Ectodermal cell (in vitro differentiated cells): ENCODE results near the gene OPALIN.
A peak's percentile ranks its signal among the peaks of the same experiment; 100 is the strongest.

Experiments used
- H3K27ac ChIP-seq: 2 replicates; pipeline ENCODE4 v1.7.0; 2013; ENCODE audit warnings: mild to moderate bottlenecking, low read depth, low read length; ENCODE audit not compliant: insufficient read depth, poor library complexity, severe bottlenecking
- H3K27me3 ChIP-seq: 2 replicates; pipeline ENCODE4 v1.7.0; 2013; ENCODE audit warnings: mild to moderate bottlenecking, low read length; ENCODE audit not compliant: insufficient read depth, control insufficient read depth, poor library complexity, severe bottlenecking
- H3K36me3 ChIP-seq: one replicate; pipeline ENCODE4 v1.7.0; 2013; ENCODE audit warnings: low read length; ENCODE audit not compliant: control insufficient read depth, insufficient read depth
- H3K4me1 ChIP-seq: one replicate; pipeline ENCODE4 v1.7.0; 2013; ENCODE audit warnings: low read length; ENCODE audit not compliant: control insufficient read depth, insufficient read depth
- H3K4me3 ChIP-seq: 2 replicates; pipeline ENCODE4 v1.7.0; 2013; ENCODE audit warnings: low read depth, low read length, control low read depth; ENCODE audit not compliant: insufficient read depth
- H3K9me3 ChIP-seq: 2 replicates; pipeline ENCODE4 v1.7.0; 2013; ENCODE audit warnings: mild to moderate bottlenecking, low read length, moderate library complexity; ENCODE audit not compliant: control insufficient read depth
- WGBS, 2 experiments: methylation state at CpG; one replicate each; pipeline ENCODE4 v1.1.7; 2013; ENCODE audit warnings: missing lambda C conversion rate in 2 of 2; 5-methylcytosine and 5-hydroxymethylcytosine counted together

OPALIN gene

DNA sequence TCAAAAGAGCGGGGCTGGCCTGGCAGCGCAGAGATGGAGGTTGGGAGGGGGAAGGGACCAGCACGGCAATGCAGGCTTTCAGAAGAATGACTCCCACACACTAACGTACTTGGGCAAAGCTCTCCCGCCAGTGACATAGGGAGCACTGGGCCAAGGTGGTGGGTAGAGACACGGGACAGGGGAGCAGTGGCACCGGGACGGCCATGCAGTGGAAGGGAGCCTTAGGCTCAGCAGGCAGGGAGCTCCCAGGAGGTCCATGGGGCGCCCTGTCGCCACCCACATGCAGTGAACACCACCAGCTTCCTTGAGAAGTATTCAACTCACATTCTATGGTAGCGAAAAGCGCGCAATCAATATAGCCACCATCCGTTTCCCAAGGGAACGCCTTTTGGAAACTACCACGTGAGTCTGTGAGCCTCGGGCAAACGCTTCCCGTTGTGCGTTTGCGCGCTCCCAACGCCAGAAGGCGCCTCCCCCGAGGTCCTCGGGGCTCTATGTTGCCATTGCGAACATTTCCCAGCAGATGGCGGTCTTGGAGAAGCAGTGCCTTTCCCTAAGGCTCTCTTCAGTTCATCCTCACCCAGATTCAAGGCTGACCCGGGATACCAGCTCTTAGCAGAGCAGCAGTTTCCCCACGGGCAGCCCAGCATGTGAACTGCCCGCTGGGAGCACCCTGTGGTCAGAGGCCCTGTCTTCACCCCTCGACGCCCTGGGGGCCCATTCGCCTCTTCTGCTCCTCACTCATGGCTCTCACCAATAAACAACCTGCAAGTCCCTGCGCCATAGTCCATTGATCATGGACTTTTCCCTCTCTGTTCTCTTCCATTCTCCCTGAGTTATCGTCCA, 16.4 kb upstream of the OPALIN start:
- Histone ChIP-seq H3K9me3 (no peaks in the 10 kb centered on the region), H3K36me3 (no peaks in the 10 kb centered on the region), H3K4me1 (peaks cover 12% of the 10 kb centered on the region), H3K27me3 (peaks cover 7% of the 10 kb centered on the region), H3K27ac (no peak overlapping the region), H3K4me3 (peak overlapping the region; percentile 31)
- 19% methylated on average over 36 of the region's 36 CpGs for WGBS, 2 experiments

DNA sequence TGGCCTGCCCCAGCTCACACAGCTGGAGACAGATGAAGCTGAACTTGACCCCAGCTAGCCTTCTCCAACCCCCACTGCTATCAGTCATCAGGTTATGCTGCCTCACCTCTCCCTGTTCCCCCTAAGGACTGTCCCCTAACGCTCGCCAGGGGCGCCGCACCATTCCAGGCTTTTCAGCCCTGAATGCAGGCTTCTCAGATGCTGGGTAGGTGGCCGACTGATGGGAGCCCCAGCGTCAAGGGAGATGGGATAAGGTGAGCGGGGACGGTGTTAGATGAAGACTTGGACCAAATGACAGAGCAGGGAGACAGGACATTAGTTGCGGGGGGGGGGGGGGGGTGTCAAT, 15.8 kb upstream of the OPALIN start:
- Histone ChIP-seq H3K4me3 (no peak overlapping the region), H3K27me3 (peaks cover 7% of the 10 kb centered on the region), H3K27ac (no peak overlapping the region), H3K4me1 (peaks cover 12% of the 10 kb centered on the region), H3K9me3 (no peaks in the 10 kb centered on the region), H3K36me3 (no peaks in the 10 kb centered on the region)
- 51 to 65% methylated on average over 9 of the region's 9 CpGs for WGBS, 2 experiments

DNA sequence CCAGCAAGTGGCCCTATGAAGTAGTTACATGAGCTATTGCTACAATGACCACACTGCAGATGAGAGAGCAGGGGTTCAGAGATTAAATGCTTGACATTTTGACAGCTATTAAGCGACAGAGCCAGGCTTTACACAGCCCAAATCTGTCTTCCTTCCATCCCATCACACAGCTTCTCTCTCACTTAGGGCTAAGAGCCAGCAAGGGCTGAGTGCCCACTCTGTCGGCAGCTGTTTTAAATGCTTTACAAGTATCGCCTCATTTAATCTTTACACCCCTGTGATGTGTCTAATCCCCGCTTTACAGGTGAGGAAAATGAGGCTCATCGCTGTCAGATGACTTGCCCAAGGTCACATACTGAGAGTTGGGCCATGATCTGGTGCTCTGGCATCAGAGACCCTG, 15.2 kb upstream of the OPALIN start:
- WGBS, 2 experiments, result 93 to 97% methylated on average over 5 of the region's 5 CpGs
- Histone ChIP-seq H3K27ac (no peak overlapping the region), H3K27me3 (peaks cover 7% of the 10 kb centered on the region), H3K4me1 (peaks cover 12% of the 10 kb centered on the region), H3K36me3 (no peaks in the 10 kb centered on the region), H3K9me3 (no peaks in the 10 kb centered on the region), H3K4me3 (no peak overlapping the region)

DNA sequence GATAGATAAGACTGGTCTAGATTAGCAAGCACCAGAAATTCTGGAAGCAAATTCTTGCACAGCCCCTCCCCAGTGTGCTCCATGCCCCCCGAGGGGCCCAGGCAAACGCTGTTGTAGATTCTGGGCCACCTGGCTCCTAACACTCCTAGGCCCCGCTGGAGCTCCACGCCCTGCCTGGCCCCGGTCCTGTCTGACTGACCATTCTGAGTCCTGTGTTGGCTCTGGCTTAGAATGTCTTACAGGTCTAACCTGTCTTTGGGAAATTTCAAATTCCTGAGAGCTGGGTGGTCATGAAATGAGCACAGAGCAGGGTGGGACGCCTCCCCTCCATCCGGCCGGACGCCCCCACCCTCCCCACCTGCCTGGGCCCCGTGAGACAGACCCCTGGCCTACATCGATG, 12.6 kb upstream of the OPALIN start:
- Histone ChIP-seq H3K27ac (no peak overlapping the region), H3K27me3 (peaks cover 7% of the 10 kb centered on the region)
- 86 to 88% methylated on average over 11 of the region's 11 CpGs for WGBS, 2 experiments

DNA sequence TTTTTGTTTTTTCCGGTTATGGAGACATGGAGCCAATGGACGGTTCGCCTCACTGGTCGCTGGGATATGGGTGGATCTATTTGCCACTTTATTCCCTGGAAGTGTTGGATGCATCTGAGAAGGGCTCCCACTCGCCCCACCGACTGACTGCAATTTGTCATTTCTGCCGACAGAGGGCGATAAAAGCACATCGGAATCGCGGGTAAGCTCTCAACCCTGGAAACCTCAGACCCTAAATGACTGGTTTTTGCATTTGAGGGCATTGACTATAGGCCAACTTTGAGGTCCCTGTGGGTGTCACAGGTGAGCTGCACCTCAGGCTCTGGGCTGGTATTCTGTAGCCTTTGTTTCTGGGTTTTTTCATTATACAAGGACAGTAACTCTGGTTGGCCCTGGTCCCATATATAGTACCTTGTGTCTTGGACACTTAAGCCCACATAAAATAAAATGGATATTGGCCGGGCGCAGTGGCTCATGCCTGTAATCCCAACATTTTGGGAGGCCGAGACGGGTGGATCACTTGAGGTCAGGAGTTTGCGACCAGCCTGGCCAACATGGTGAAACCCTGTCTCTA, 11.9 kb upstream of the OPALIN start:
- peaks cover 7% of the 10 kb centered on the region for H3K27me3 ChIP-seq
- peaks cover 6% of the 10 kb centered on the region for H3K4me1 ChIP-seq
- peak overlapping the region; percentile 36 for H3K27ac ChIP-seq
- H3K9me3 ChIP-seq, result no peaks in the 10 kb centered on the region
- H3K36me3 ChIP-seq, result no peaks in the 10 kb centered on the region
- 39 to 43% methylated on average over 16 of the region's 16 CpGs for WGBS, 2 experiments
- H3K4me3 ChIP-seq, result no peak overlapping the region

More for the DNA sequence above, 12.6 kb upstream of the OPALIN start:
- Histone ChIP-seq H3K4me1 (peaks cover 6% of the 10 kb centered on the region), H3K9me3 (no peaks in the 10 kb centered on the region), H3K4me3 (no peak overlapping the region), H3K36me3 (no peaks in the 10 kb centered on the region)

DNA sequence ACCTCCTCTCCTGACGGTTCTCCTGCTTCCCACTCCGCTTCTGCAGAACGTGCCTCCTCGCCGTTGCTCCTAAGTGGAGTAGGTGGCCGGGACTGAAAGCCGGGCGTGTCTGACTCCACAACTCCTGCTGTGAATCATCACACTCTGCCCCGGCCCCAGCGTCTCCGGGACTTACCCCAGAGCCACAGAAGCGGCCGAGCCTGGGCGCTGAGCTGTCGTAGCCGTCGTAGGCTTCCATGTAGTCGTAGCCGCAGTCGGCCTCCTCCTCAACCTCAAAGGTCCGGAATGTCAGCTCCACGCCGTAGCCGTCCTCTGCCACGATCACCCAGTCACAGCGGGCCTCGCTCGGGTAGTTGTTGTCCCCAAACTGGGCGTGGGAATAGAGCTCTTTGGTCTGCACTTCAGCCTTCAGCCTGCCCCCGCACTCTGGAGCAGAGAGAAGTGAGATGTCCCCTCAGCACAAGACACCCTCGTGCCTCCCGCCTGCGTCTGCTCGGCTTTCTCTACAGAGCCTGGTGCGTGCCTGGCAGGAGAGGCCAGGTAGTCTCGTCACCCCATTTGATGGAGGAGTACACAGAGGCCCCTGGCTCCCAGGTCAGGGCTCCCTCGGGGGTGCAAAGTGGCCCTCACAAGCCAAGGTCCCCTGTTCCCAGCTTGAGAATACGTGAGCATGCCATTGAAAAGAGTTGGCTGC, 11.2 kb upstream of the OPALIN start:
- Histone ChIP-seq H3K4me1 (peaks cover 6% of the 10 kb centered on the region), H3K27ac (peak overlapping the region; percentile 36), H3K27me3 (peaks cover 7% of the 10 kb centered on the region), H3K36me3 (no peaks in the 10 kb centered on the region), H3K4me3 (no peak overlapping the region), H3K9me3 (no peaks in the 10 kb centered on the region)
- 89 to 91% methylated on average over 38 of the region's 38 CpGs for whole genome bisulfite sequencing, 2 experiments

DNA sequence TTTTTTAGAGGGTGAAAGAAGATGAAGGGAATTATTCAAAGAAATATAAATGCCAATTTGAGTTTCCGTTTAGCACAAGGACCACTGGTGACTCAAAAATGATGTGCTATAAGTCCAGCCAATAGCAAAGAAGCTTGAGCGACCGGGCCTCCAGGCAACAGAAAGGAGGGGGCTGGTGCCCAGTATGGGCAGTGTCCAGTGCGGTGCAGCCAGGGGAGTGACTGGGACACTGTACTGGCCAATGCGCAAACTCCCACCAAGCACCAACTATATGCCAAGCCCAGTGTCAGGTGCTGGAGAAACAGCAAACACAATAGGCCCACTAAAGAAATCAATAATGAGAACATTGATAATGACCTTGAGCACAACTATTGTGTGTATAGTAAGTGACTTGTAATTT, 10.2 kb upstream of the OPALIN start:
- no peaks in the 10 kb centered on the region for H3K36me3 ChIP-seq
- WGBS, 2 experiments, result 97 to 98% methylated on average over 5 of the region's 5 CpGs
- no peaks in the 10 kb centered on the region for H3K27me3 ChIP-seq
- H3K27ac ChIP-seq, result no peak overlapping the region
- no peaks in the 10 kb centered on the region for H3K9me3 ChIP-seq
- no peak overlapping the region for H3K4me3 ChIP-seq
- peaks cover 6% of the 10 kb centered on the region for H3K4me1 ChIP-seq

DNA sequence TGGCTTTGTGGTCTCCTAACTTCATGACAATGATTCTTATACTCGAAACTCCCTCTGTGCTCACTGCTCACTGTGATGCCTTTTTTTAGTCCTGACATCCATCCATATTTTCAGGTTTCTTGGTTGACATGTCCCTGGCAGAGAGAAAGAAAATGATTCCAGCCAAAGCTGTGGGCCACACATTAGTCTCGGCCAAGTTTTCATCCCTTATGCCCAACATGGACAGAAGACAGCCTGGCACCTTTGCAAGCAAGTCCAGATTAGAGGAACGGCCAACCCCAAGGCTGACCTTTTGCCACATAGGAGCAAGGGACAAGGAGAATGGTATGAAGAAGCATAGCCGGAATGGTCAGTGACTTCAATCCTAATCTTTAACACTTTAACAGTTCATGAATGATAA, 8.7 kb upstream of the OPALIN start:
- no peaks in the 10 kb centered on the region for H3K9me3 ChIP-seq
- H3K36me3 ChIP-seq, result no peaks in the 10 kb centered on the region
- 89 to 95% methylated on average over 4 of the region's 4 CpGs for WGBS, 2 experiments

DNA sequence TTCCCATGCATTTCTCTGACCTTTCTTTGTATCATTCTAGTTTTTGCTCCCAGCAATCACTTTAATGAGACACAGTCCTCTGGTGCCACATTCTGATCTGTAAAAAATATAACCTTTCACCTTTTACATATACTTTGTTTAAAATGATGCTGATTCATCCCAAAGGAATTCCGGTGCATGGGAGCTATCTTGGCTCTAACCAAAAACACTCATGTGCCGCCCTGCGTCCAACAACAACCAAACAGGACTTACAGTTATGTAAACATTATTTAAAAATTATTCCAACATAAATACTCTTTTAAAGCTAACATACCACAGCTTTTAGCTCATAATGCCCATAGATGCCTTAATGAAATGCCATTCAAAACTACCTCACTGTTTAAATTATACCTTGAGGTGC, 7.7 kb upstream of the OPALIN start:
- Histone ChIP-seq H3K27ac (no peak overlapping the region), H3K9me3 (no peaks in the 10 kb centered on the region), H3K4me1 (peaks cover under 1% of the 10 kb centered on the region), H3K27me3 (no peaks in the 10 kb centered on the region), H3K4me3 (no peak overlapping the region), H3K36me3 (no peaks in the 10 kb centered on the region)
- 97 to 100% methylated on average over 3 of the region's 3 CpGs for WGBS, 2 experiments

More for the DNA sequence above, 8.7 kb upstream of the OPALIN start:
- Histone ChIP-seq H3K4me3 (no peak overlapping the region), H3K4me1 (peaks cover 6% of the 10 kb centered on the region), H3K27ac (no peak overlapping the region), H3K27me3 (no peaks in the 10 kb centered on the region)

DNA sequence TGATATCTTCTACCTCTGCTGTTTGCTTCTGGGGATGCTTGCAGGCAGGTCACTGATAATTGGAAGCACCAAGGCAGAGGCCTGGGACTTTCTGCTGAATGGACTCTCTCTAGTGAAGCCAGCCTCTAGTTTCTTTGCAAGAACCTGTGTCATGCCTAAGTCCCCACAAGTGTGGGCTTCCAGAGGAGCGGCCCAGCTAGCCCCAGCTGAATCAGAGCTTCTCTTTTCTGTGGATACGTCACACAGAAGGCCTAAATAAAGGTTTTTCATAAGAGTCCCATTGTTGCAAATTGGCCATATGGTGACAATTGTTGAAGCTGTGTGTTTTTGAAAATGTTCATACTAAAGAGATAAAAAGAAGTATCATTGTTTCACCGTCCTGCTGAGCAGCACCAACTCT, 6.8 kb upstream of the OPALIN start:
- Histone ChIP-seq H3K4me1 (no peaks in the 10 kb centered on the region), H3K9me3 (no peaks in the 10 kb centered on the region), H3K27me3 (no peaks in the 10 kb centered on the region), H3K36me3 (no peaks in the 10 kb centered on the region), H3K4me3 (no peak overlapping the region), H3K27ac (no peak overlapping the region)
- WGBS, 2 experiments, result 90 to 97% methylated on average over 2 to 3 of the region's 3 CpGs
